ENCODE results near the gene MS4A4A.

MS4A4A gene

DNA sequence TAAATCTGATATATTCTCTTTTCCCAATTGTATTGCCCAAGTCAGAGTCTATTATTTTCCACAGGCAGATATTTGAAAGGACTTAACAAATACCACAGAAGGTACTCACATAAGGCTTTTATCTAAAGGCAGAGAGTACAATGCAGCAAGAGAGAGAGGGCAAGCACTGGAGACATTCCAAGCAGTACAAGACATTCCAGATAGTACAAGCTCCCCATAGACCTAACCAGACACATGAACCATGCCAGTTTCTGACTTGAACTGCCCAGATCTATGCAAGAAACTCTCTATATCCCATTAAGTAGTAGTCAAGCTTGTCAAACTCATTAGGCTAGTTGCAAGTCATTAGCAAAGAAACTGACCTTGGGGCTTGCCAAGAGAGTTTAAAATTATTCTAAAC is 35.4 kb downstream of the MS4A4A start:
- Histone ChIP-seq H3K27ac (no peak overlapping the region), H3K9me3 (peaks cover 11% of the 10 kb centered on the region), H3K36me3 (no peaks in the 10 kb centered on the region), H3K27me3 (no peaks in the 10 kb centered on the region), H3K4me1 (ENCODE audit: control insufficient read depth in 1 of 2, insufficient read depth in 1 of 2, low read depth in 1 of 2, low read length in 1 of 2) (no peaks in the 10 kb centered on the region), H3K4me3 (ENCODE audit: low read depth in 1 of 2, low read length in 1 of 2) (no peak overlapping the region)
- TF ChIP-seq, protein P1, sequence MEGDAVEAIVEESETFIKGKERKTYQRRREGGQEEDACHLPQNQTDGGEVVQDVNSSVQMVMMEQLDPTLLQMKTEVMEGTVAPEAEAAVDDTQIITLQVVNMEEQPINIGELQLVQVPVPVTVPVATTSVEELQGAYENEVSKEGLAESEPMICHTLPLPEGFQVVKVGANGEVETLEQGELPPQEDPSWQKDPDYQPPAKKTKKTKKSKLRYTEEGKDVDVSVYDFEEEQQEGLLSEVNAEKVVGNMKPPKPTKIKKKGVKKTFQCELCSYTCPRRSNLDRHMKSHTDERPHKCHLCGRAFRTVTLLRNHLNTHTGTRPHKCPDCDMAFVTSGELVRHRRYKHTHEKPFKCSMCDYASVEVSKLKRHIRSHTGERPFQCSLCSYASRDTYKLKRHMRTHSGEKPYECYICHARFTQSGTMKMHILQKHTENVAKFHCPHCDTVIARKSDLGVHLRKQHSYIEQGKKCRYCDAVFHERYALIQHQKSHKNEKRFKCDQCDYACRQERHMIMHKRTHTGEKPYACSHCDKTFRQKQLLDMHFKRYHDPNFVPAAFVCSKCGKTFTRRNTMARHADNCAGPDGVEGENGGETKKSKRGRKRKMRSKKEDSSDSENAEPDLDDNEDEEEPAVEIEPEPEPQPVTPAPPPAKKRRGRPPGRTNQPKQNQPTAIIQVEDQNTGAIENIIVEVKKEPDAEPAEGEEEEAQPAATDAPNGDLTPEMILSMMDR (IDR thresholded peaks at IDR 0.05) = no peak

DNA sequence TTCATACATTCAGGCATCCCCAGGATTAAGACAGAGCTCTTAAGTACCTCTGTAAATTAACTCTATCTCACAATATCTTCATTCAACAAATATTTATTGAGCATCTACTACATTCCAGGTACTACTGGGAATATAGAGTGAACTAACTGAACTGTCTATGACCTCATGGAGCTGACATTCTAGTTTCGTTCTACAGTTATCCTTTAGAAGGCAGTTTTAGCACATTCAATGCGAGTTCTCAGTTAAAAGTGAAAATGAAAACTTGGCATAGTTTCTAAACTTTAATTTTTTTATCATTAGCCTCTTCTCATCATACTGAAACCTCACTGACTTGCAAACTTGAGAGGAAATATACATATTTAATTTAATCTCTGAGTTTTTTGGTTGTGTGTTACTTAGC is 35.9 kb downstream of the MS4A4A start:
- H3K27me3 ChIP-seq = no peaks in the 10 kb centered on the region
- no peaks in the 10 kb centered on the region for H3K36me3 ChIP-seq
- no peak overlapping the region for H3K27ac ChIP-seq
- no peak overlapping the region for H3K4me3 ChIP-seq (ENCODE audit: low read depth in 1 of 2, low read length in 1 of 2)
- TF ChIP-seq, protein P1 (IDR thresholded peaks at IDR 0.05) = no peak
- peaks cover 11% of the 10 kb centered on the region for H3K9me3 ChIP-seq
- H3K4me1 ChIP-seq (ENCODE audit: control insufficient read depth in 1 of 2, insufficient read depth in 1 of 2, low read depth in 1 of 2, low read length in 1 of 2) = no peaks in the 10 kb centered on the region

DNA sequence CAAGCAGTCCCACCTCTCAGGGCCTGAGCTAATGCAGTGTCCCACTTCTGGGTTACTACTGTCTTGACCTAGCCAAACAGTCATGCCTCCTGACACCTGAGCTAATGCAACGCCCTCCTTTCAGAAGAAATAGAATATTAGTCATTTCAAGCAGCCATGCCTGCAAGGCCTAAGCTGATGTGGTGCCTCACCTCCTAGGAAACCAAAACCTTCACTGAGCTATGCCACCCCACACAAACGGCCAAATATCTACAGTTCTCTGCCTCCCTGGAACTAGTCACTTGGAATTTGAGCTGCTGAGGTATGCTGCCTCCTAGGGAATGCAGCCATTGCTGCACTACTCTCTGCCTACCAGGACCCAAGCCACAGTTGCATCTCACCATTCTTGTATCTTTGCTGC is 38.3 kb downstream of the MS4A4A start:
- H3K4me1 ChIP-seq (ENCODE audit: control insufficient read depth in 1 of 2, insufficient read depth in 1 of 2, low read depth in 1 of 2, low read length in 1 of 2) = no peaks in the 10 kb centered on the region
- peaks cover 11% of the 10 kb centered on the region for H3K9me3 ChIP-seq
- TF ChIP-seq, protein P1 (IDR thresholded peaks at IDR 0.05) = no peak
- H3K4me3 ChIP-seq (ENCODE audit: low read depth in 1 of 2, low read length in 1 of 2) = no peak overlapping the region
- H3K27ac ChIP-seq = no peak overlapping the region
- no peaks in the 10 kb centered on the region for H3K27me3 ChIP-seq
- no peaks in the 10 kb centered on the region for H3K36me3 ChIP-seq

DNA sequence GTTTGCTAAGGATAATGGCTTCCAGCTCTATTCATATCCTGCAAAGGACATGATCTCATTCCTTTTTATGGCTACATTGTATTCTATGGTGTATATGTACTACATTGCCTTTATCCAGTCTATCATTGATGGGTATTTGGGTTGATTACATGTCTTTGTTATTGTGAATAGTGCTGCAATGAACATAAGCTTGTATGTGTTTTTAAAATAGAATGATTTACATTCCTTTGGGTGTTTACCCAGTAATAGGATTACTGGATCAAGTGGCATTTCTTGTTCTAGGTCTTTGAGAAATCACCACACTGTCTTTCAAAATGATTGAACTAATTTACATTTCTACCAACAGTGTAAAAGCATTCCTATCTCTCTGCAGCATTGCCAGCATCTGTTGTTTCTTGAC is 40.6 kb downstream of the MS4A4A start:
- Histone ChIP-seq H3K27me3 (no peaks in the 10 kb centered on the region), H3K4me1 (ENCODE audit: control insufficient read depth in 1 of 2, insufficient read depth in 1 of 2, low read depth in 1 of 2, low read length in 1 of 2) (no peaks in the 10 kb centered on the region), H3K27ac (no peak overlapping the region), H3K9me3 (peaks cover 11% of the 10 kb centered on the region), H3K4me3 (ENCODE audit: low read depth in 1 of 2, low read length in 1 of 2) (no peak overlapping the region), H3K36me3 (no peaks in the 10 kb centered on the region)
- TF ChIP-seq, protein P1 (IDR thresholded peaks at IDR 0.05) = no peak

DNA sequence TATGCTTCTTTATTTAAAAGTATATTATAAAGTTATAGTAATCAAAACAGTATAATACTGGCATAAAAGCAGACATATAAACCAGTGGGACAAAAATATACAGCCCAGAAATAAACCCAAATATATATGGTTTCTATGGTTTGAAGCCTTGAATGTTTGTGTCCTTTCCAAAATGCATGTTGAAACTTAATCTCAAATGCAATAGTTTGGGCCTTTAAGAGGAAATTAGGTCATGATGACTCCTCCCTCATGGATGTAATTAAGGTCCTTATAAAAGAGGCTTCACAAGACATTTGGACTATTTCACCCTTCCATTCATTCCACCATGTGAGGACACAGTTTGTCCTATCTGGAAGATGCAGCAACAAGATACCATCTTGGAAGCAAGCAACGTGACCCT is 46.5 kb downstream of the MS4A4A start, which contains the start of gene MS4A6E:
MS4A6E (plus strand) TSS at position 301 of the 400 bp plus-strand sequence. CDS start 7,641 bp downstream, outside the sequence.
- H3K4me1 ChIP-seq (ENCODE audit: control insufficient read depth in 1 of 2, insufficient read depth in 1 of 2, low read depth in 1 of 2, low read length in 1 of 2) = no peaks in the 10 kb centered on the region
- H3K27me3 ChIP-seq = no peaks in the 10 kb centered on the region
- no peak within 1 kb of the TSS for H3K4me3 ChIP-seq (ENCODE audit: low read depth in 1 of 2, low read length in 1 of 2)
- H3K9me3 ChIP-seq = no peaks in the 10 kb centered on the region
- TF ChIP-seq, protein P1 (IDR thresholded peaks at IDR 0.05) = no peak
- no peak within 1 kb of the TSS for H3K27ac ChIP-seq
- H3K36me3 ChIP-seq = no peaks in the 10 kb centered on the region

DNA sequence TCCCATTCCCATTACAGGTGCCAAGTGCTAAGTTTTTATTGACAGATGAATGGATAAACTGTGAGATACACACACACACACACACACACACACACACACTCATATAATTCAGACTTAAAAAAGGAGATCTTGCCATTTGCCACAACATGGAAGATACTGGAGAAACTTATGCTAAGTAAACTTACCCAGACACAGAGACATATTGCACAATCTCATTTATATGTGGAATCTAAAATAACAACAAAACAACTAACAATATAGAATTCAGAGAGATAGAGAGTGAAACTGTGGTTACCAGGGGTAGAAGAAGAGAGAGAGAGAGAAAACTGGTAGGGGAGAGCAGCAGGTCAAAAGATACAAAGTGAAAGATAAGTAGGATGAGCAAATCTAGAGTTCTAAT is 48.0 kb downstream of the MS4A4A start:
- H3K4me1 ChIP-seq (ENCODE audit: control insufficient read depth in 1 of 2, insufficient read depth in 1 of 2, low read depth in 1 of 2, low read length in 1 of 2) = peaks cover 0 to 5% of the 10 kb centered on the region in 2 experiments
- no peaks in the 10 kb centered on the region for H3K27me3 ChIP-seq
- H3K36me3 ChIP-seq = no peaks in the 10 kb centered on the region
- no peak overlapping the region for H3K4me3 ChIP-seq (ENCODE audit: low read depth in 1 of 2, low read length in 1 of 2)
- no peaks in the 10 kb centered on the region for H3K9me3 ChIP-seq
- TF ChIP-seq, protein P1 (IDR thresholded peaks at IDR 0.05) = no peak
- no peak overlapping the region for H3K27ac ChIP-seq

Data from neutrophil (primary cell).